Caco-2 (cell line): ENCODE measurements around the gene TMEM183A. TPM values are rescaled to one million over a fixed set of nuclear protein-coding genes. Genes with fewer than 3 reads are reported as not detected.

Experiments used
- BruUV-seq: library from RNA; stranded (reverse); fragments of 400-500 nt; replicated peaks from 2 replicates; lab custom pipeline; 2021; lab: Mats Ljungman, UMichigan
- CTCF ChIA-PET: fragments of 300-600 bp; sonication (Branson Sonifier 250); formaldehyde crosslinking; loops from one replicate; lab custom pipeline; 2022; ENCODE audit warnings: antibody characterized with exemption; lab: Charles Lee
- POLR2A ChIA-PET: fragments of 300-600 bp; sonication (Branson Sonifier 250); formaldehyde crosslinking; loops from one replicate; lab custom pipeline; 2022; ENCODE audit warnings: antibody characterized with exemption; lab: Charles Lee
- DNase-seq, 2 experiments: peaks; one replicate each; pipeline versions ENCODE4 v3.0.0 to v3.0.0-alpha.2; 2020 to 2022
- H3K27me3 ChIP-seq: replicated peaks from 2 replicates; pipeline ENCODE4 v1.6.0; 2011; ENCODE audit warnings: low read length; ENCODE audit not compliant: control insufficient read depth, insufficient read depth
- H3K36me3 ChIP-seq: 2 replicates; pipeline ENCODE4 v1.5.1; 2011; ENCODE audit warnings: low read length; ENCODE audit not compliant: control insufficient read depth, insufficient read depth
- H3K4me1 ChIP-seq: fragments of 250-450 bp; sonication (Bioruptor Pico); 2 replicates; pipeline ENCODE4 v1.5.1; 2020; ENCODE audit warnings: mild to moderate bottlenecking
- H3K4me3 ChIP-seq: 2 replicates; pipeline ENCODE4 v1.5.1; 2011; ENCODE audit warnings: low read depth, mild to moderate bottlenecking, control low read depth, low read length
- H3K9me3 ChIP-seq: fragments of 250-450 bp; sonication (Bioruptor Pico); 2 replicates; pipeline ENCODE4 v1.5.1; 2020; ENCODE audit warnings: mild to moderate bottlenecking, moderate library complexity
- H3K27ac Mint-ChIP-seq: one replicate; pipeline ENCODE4 v1.8.0; 2022; ENCODE audit warnings: mixed read lengths; ENCODE audit not compliant: unreplicated experiment
- H3K27me3 Mint-ChIP-seq: one replicate; pipeline ENCODE4 v1.8.0; 2022; ENCODE audit warnings: mixed read lengths; ENCODE audit not compliant: insufficient read depth, unreplicated experiment
- H3K36me3 Mint-ChIP-seq: one replicate; pipeline ENCODE4 v1.8.0; 2022; ENCODE audit warnings: mild to moderate bottlenecking, mixed read lengths; ENCODE audit not compliant: insufficient read depth, unreplicated experiment
- H3K4me1 Mint-ChIP-seq: one replicate; pipeline ENCODE4 v1.8.0; 2022; ENCODE audit warnings: low read depth, mixed read lengths; ENCODE audit not compliant: unreplicated experiment
- H3K4me3 Mint-ChIP-seq: one replicate; pipeline ENCODE4 v1.8.0; 2022; ENCODE audit warnings: mild to moderate bottlenecking, moderate library complexity, mixed read lengths; ENCODE audit not compliant: unreplicated experiment
- H3K9me3 Mint-ChIP-seq: one replicate; pipeline ENCODE4 v1.8.0; 2022; ENCODE audit warnings: mixed read lengths; ENCODE audit not compliant: unreplicated experiment
- intact Hi-C: fragments of 100-400 bp; cut with micrococcal nuclease; formaldehyde crosslinking; loops from one replicate; pipeline ENCODE4 v1.10.0; 2022; ENCODE audit not compliant: unreplicated experiment
- total RNA-seq: library from RNA; stranded (reverse); gene quantifications from 2 replicates; pipeline ENCODE4 v1.2.3, GENCODE V29; 2022
- TF ChIP-seq, protein P1 (sequence below), 2 experiments: fragments of 200-600 bp in 1 of 2; IDR thresholded peaks; 1 replicate in 1 of 2; 2 replicates in 1 of 2; pipeline versions ENCODE4 v1.5.1 to v1.8.0; 2011 to 2022; ENCODE audit warnings: antibody characterized with exemption in 1 of 2, control low read depth in 1 of 2, inconsistent platforms in 1 of 2, low read depth in 1 of 2, low read length in 1 of 2, mild to moderate bottlenecking in 1 of 2, moderate library complexity in 1 of 2; ENCODE audit not compliant: insufficient read depth in 1 of 2, severe bottlenecking in 1 of 2, unreplicated experiment in 1 of 2

The TMEM183A gene
- total RNA-seq, 1 experiment from 2014 or later: 74.3 TPM

DNA sequence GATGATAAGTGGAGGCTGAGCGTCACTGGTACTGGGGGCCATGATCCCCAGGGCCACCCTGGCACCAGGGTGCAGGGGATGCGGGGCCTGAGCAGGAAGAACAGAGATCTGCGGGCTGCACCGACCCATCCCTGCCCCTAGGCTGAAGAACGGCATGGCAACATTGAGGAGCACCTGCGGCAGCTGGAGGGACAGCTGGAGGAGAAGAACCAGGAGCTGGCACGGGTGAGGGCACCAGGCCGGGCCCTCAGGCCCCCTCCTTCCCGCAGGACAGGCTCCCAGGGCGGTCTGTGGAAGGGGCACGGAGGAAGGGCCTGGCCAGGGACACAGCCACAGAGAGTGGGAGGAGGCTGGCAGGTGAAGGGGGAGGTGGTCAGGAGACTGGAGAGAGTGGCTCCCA, 40.9 kb downstream of the TMEM183A start:
- no peak for DNase-seq
- POLR2A ChIA-PET: no interaction called here
- no peaks in the 10 kb centered on the region for H3K4me1 Mint-ChIP-seq
- Histone ChIP-seq H3K27me3 (no peaks in the 10 kb centered on the region), H3K4me3 (no peak overlapping the region), H3K4me1 (no peaks in the 10 kb centered on the region), H3K9me3 (no peaks in the 10 kb centered on the region), H3K36me3 (no peaks in the 10 kb centered on the region)
- CTCF ChIA-PET: no interaction called here
- H3K4me3 Mint-ChIP-seq: no peak overlapping the region
- H3K27me3 Mint-ChIP-seq: no peaks in the 10 kb centered on the region
- no peaks in the 10 kb centered on the region for H3K36me3 Mint-ChIP-seq
- H3K9me3 Mint-ChIP-seq: no peaks in the 10 kb centered on the region
- BruUV-seq: no TSS peak
- intact Hi-C loops: no loop called here
- TF ChIP-seq, protein P1, sequence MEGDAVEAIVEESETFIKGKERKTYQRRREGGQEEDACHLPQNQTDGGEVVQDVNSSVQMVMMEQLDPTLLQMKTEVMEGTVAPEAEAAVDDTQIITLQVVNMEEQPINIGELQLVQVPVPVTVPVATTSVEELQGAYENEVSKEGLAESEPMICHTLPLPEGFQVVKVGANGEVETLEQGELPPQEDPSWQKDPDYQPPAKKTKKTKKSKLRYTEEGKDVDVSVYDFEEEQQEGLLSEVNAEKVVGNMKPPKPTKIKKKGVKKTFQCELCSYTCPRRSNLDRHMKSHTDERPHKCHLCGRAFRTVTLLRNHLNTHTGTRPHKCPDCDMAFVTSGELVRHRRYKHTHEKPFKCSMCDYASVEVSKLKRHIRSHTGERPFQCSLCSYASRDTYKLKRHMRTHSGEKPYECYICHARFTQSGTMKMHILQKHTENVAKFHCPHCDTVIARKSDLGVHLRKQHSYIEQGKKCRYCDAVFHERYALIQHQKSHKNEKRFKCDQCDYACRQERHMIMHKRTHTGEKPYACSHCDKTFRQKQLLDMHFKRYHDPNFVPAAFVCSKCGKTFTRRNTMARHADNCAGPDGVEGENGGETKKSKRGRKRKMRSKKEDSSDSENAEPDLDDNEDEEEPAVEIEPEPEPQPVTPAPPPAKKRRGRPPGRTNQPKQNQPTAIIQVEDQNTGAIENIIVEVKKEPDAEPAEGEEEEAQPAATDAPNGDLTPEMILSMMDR (IDR thresholded peaks at IDR 0.05; ENCODE audit: insufficient read depth in 1 of 2, low read depth in 1 of 2, low read length in 1 of 2, severe bottlenecking in 1 of 2, unreplicated experiment in 1 of 2): no peak
- no peak overlapping the region for H3K27ac Mint-ChIP-seq

GRCh38 chr1:203048555-203049051, 41.4 kb downstream of the TMEM183A start:
- no peaks in the 10 kb centered on the region for H3K4me1 ChIP-seq
- TF ChIP-seq, protein P1 (IDR thresholded peaks at IDR 0.05; ENCODE audit: insufficient read depth in 1 of 2, low read depth in 1 of 2, low read length in 1 of 2, severe bottlenecking in 1 of 2, unreplicated experiment in 1 of 2): no peak
- H3K27ac Mint-ChIP-seq: no peak overlapping the region
- H3K27me3 ChIP-seq: no peaks in the 10 kb centered on the region
- no peak overlapping the region for H3K4me3 ChIP-seq
- intact Hi-C loops: no loop called here
- H3K36me3 Mint-ChIP-seq: no peaks in the 10 kb centered on the region
- no peaks in the 10 kb centered on the region for H3K27me3 Mint-ChIP-seq
- BruUV-seq: no TSS peak
- H3K9me3 ChIP-seq: no peaks in the 10 kb centered on the region
- CTCF ChIA-PET: no interaction called here
- H3K9me3 Mint-ChIP-seq: no peaks in the 10 kb centered on the region
- no peaks in the 10 kb centered on the region for H3K4me1 Mint-ChIP-seq
- POLR2A ChIA-PET: no interaction called here
- DNase-seq: no peak
- H3K4me3 Mint-ChIP-seq: no peak overlapping the region
- no peaks in the 10 kb centered on the region for H3K36me3 ChIP-seq

DNA sequence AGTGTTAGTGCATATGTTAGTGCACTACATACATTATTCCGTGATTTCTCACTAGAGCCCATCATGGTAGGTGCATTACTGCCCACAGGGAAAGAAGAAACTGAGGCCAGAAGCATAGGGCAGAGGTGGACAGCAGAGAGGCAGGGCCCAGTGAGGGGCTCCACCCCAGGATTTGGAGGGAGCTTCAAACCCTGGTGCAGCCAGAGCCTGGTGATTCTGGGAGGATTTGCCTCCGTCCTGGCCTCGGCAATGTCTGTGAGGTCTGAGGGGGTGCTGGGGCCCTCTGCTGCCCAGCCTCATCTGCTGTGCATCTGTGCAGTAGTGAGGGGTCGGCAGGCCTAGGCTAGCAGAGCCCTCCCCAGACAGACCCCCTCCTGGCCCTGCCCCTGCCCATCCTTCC, 41.9 kb downstream of the TMEM183A start:
- no TSS peak for BruUV-seq
- no peak overlapping the region for H3K4me3 ChIP-seq
- Mint-ChIP-seq H3K9me3 (no peaks in the 10 kb centered on the region), H3K36me3 (no peaks in the 10 kb centered on the region), H3K4me1 (no peaks in the 10 kb centered on the region), H3K27ac (no peak overlapping the region), H3K4me3 (no peak overlapping the region), H3K27me3 (no peaks in the 10 kb centered on the region)
- ChIA-PET POLR2A (no interaction called here), CTCF (interaction anchor here (1.5 kb wide), 1 partner anchor 9 kb away, joined by 3 read pairs; no protein-coding TSS in a partner anchor)
- no peaks in the 10 kb centered on the region for H3K27me3 ChIP-seq
- no peaks in the 10 kb centered on the region for H3K9me3 ChIP-seq
- no peaks in the 10 kb centered on the region for H3K36me3 ChIP-seq
- H3K4me1 ChIP-seq: no peaks in the 10 kb centered on the region
- TF ChIP-seq, protein P1 (IDR thresholded peaks at IDR 0.05; ENCODE audit: insufficient read depth in 1 of 2, low read depth in 1 of 2, low read length in 1 of 2, severe bottlenecking in 1 of 2, unreplicated experiment in 1 of 2): no peak
- DNase-seq: no peak
- intact Hi-C loops: no loop called here
